Measurements from ENCODE around the gene RNF175.

RNF175 gene

DNA sequence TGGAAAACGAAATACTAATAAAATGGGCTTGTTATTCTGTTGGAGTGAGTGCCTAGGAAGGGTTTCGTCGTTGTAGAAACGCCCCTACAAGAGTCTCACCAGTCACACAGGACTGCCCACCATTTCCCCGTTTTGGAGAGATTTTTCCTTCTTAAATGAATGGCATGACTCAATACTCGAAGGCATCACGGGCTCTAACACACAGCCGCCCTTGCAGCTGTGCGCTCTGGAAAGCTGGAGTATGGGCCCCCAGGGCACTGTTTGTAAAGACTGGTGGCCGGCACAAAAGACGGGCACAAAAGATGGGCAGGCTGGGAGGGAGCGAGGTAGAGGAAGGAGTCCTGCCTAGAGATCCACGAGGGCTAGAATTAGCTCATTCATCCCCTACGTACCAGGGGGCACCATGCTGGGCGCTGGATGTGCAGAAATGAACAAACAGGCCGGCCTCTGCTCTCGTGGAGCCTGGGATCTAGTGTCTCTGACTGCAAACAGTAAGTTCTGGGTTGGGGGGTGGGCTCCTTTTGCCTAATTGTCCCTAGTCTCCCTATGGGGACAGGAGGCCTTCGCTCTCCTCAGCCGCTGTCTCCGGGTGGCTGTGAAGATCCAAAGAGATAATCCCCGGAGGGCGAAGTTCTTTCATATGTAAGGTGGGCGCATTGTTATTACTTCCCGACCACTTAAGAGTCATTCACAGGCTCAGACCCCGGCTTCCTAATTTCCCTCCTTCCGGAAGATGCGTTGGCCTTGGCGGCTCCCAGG lies 30.1 kb upstream of the RNF175 start:
- no peak for TF ChIP-seq EZH2phosphoT487 (conservative IDR thresholded peaks at IDR 0.05; ENCODE audit: low read length)
- TF ChIP-seq, protein P1, sequence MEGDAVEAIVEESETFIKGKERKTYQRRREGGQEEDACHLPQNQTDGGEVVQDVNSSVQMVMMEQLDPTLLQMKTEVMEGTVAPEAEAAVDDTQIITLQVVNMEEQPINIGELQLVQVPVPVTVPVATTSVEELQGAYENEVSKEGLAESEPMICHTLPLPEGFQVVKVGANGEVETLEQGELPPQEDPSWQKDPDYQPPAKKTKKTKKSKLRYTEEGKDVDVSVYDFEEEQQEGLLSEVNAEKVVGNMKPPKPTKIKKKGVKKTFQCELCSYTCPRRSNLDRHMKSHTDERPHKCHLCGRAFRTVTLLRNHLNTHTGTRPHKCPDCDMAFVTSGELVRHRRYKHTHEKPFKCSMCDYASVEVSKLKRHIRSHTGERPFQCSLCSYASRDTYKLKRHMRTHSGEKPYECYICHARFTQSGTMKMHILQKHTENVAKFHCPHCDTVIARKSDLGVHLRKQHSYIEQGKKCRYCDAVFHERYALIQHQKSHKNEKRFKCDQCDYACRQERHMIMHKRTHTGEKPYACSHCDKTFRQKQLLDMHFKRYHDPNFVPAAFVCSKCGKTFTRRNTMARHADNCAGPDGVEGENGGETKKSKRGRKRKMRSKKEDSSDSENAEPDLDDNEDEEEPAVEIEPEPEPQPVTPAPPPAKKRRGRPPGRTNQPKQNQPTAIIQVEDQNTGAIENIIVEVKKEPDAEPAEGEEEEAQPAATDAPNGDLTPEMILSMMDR (IDR thresholded peaks at IDR 0.05; ENCODE audit: insufficient read depth, low read length, poor library complexity, severe bottlenecking) = no peak
- Histone ChIP-seq H4K20me1 (ENCODE audit: low read depth, low read length) (no peaks in the 10 kb centered on the region), H3K4me2 (ENCODE audit: low read depth, low read length, poor library complexity, severe bottlenecking) (no peak overlapping the region), H3K27ac (ENCODE audit: low read depth, low read length) (no peak overlapping the region), H3K27me3 (ENCODE audit: low read length) (no peaks in the 10 kb centered on the region), H3K9me2 (replicated peaks; ENCODE audit: insufficient read depth, low read length) (no peaks in the 10 kb centered on the region), H2AFZ (ENCODE audit: low read depth, low read length, severe bottlenecking) (no peak overlapping the region), H3K4me3 (ENCODE audit: insufficient read depth, low read length, poor library complexity, severe bottlenecking) (no peak overlapping the region), H3K9me3 (ENCODE audit: insufficient read depth, low read length) (no peaks in the 10 kb centered on the region), H3K9ac (ENCODE audit: low read length) (no peak overlapping the region), H3K79me2 (ENCODE audit: insufficient read depth, low read length) (no peaks in the 10 kb centered on the region), H3K36me3 (ENCODE audit: low read length) (no peaks in the 10 kb centered on the region), H3F3A (ENCODE audit: insufficient read depth) (no peaks in the 10 kb centered on the region)

DNA sequence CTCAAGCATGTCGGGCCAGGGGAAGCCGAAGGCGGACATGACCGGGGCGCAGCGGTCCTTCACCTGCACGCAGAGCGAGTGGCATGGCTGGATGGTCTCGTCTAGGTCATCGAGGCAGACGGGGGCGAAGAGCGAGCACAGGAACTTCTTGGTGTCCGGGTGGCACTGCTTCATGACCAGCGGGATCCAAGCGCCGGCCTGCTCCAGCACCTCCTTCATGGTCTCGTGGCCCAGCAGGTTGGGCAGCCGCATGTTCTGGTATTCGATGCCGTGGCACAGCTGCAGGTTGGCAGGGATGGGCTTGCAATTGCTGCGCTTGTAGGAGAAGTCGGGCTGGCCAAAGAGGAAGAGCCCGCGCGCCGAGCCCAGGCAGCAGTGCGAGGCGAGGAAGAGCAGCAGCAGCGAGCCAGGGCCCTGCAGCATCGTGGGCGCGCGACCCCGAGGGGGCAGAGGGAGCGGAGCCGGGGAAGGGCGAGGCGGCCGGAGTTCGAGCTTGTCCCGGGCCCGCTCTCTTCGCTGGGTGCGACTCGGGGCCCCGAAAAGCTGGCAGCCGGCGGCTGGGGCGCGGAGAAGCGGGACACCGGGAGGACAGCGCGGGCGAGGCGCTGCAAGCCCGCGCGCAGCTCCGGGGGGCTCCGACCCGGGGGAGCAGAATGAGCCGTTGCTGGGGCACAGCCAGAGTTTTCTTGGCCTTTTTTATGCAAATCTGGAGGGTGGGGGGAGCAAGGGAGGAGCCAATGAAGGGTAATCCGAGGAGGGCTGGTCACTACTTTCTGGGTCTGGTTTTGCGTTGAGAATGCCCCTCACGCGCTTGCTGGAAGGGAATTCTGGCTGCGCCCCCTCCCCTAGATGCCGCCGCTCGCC lies 28.8 kb upstream of the RNF175 start, which contains the start of gene SFRP2:
TSS of gene SFRP2 (minus strand) at position 671 of the 864 bp plus-strand sequence. CDS start at position 423, 248 bp downstream.
- no peak within 1 kb of the TSS for H3K9ac ChIP-seq (ENCODE audit: low read length)
- H3K79me2 ChIP-seq (ENCODE audit: insufficient read depth, low read length) = no peaks in the 10 kb centered on the region
- no peak within 1 kb of the TSS for H3K4me3 ChIP-seq (ENCODE audit: insufficient read depth, low read length, poor library complexity, severe bottlenecking)
- no peaks in the 10 kb centered on the region for H4K20me1 ChIP-seq (ENCODE audit: low read depth, low read length)
- H3K27ac ChIP-seq (ENCODE audit: low read depth, low read length) = no peak within 1 kb of the TSS
- TF ChIP-seq, protein P1 (IDR thresholded peaks at IDR 0.05; ENCODE audit: insufficient read depth, low read length, poor library complexity, severe bottlenecking) = no peak
- no peak for TF ChIP-seq EZH2phosphoT487 (conservative IDR thresholded peaks at IDR 0.05; ENCODE audit: low read length)
- H3F3A ChIP-seq (ENCODE audit: insufficient read depth) = no peaks in the 10 kb centered on the region
- H2AFZ ChIP-seq (ENCODE audit: low read depth, low read length, severe bottlenecking) = no peak within 1 kb of the TSS
- H3K4me2 ChIP-seq (ENCODE audit: low read depth, low read length, poor library complexity, severe bottlenecking) = no peak within 1 kb of the TSS
- H3K27me3 ChIP-seq (ENCODE audit: low read length) = no peaks in the 10 kb centered on the region
- H3K9me2 ChIP-seq (replicated peaks; ENCODE audit: insufficient read depth, low read length) = no peaks in the 10 kb centered on the region
- no peaks in the 10 kb centered on the region for H3K9me3 ChIP-seq (ENCODE audit: insufficient read depth, low read length)
- no peaks in the 10 kb centered on the region for H3K36me3 ChIP-seq (ENCODE audit: low read length)

DNA sequence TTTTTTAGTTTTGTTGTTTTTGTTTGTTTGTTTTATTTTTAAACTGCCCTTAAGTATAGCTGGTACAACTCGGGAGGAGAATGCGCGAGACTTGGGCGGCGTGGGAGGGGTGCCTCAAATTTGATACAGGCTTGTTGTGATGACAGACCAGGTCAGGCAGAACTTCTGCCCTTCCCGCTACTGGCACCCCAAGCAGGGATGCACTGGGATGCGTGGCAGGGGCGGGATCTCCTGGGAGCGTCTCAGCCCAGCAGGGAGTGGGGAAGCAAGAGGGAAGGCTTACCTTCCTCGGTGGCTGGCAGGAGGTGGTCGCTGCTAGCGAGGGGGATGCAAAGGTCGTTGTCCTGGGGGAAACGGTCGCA lies 28.2 kb upstream of the RNF175 start:
- no peak overlapping the region for H3K4me2 ChIP-seq (ENCODE audit: low read depth, low read length, poor library complexity, severe bottlenecking)

More for the DNA sequence above, 28.2 kb upstream of the RNF175 start:
- no peaks in the 10 kb centered on the region for H3K36me3 ChIP-seq (ENCODE audit: low read length)
- H2AFZ ChIP-seq (ENCODE audit: low read depth, low read length, severe bottlenecking) = no peak overlapping the region
- no peak overlapping the region for H3K27ac ChIP-seq (ENCODE audit: low read depth, low read length)
- H3K79me2 ChIP-seq (ENCODE audit: insufficient read depth, low read length) = no peaks in the 10 kb centered on the region
- H3K27me3 ChIP-seq (ENCODE audit: low read length) = no peaks in the 10 kb centered on the region
- H3K9ac ChIP-seq (ENCODE audit: low read length) = no peak overlapping the region
- no peaks in the 10 kb centered on the region for H3F3A ChIP-seq (ENCODE audit: insufficient read depth)
- TF ChIP-seq EZH2phosphoT487 (conservative IDR thresholded peaks at IDR 0.05; ENCODE audit: low read length) = no peak
- TF ChIP-seq, protein P1 (IDR thresholded peaks at IDR 0.05; ENCODE audit: insufficient read depth, low read length, poor library complexity, severe bottlenecking) = no peak
- H3K9me3 ChIP-seq (ENCODE audit: insufficient read depth, low read length) = no peaks in the 10 kb centered on the region
- H3K4me3 ChIP-seq (ENCODE audit: insufficient read depth, low read length, poor library complexity, severe bottlenecking) = no peak overlapping the region
- no peaks in the 10 kb centered on the region for H3K9me2 ChIP-seq (replicated peaks; ENCODE audit: insufficient read depth, low read length)
- H4K20me1 ChIP-seq (ENCODE audit: low read depth, low read length) = no peaks in the 10 kb centered on the region

Data from SU-DHL-6 (cell line).